ENCODE measurements around the gene ICA1. TPM values are rescaled to one million over a fixed set of nuclear protein-coding genes. Genes with fewer than 3 reads are reported as not detected.

The ICA1 gene
- total RNA-seq, 1 donor from 2014 or later = 30.3 TPM

DNA sequence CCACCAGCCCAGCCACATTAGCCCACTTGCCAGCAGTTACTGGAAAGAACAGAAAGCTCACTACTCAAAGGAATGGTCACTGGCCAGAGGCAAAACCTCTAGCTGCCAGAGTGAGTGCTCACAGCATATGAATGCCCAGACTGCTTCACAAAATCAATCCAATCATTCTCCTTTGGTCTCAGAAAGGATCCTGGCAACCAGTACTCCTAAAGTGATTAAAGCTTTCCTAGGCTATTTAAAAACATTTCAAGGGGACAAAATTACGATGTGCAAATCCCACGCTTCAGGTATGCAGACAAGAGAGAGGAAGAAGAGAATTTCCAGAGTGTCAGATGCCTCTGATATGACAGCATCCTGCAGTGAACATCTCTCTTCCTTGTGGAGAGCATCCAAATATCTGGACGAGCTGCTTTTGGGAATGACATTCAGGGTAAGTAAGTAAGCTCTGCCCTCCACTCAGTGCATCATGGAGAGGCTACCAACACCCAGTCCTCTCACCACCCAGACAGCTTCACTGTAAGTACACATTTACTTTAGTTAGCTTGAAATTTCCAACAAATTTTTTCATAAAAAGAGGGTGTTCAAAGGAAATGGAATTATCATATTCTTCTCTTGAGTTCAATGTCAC lies 25.1 kb downstream of the ICA1 start:
- H3K4me3 ChIP-seq (ENCODE audit: low read depth, low read length) = no peak overlapping the region
- TF ChIP-seq, protein P1, sequence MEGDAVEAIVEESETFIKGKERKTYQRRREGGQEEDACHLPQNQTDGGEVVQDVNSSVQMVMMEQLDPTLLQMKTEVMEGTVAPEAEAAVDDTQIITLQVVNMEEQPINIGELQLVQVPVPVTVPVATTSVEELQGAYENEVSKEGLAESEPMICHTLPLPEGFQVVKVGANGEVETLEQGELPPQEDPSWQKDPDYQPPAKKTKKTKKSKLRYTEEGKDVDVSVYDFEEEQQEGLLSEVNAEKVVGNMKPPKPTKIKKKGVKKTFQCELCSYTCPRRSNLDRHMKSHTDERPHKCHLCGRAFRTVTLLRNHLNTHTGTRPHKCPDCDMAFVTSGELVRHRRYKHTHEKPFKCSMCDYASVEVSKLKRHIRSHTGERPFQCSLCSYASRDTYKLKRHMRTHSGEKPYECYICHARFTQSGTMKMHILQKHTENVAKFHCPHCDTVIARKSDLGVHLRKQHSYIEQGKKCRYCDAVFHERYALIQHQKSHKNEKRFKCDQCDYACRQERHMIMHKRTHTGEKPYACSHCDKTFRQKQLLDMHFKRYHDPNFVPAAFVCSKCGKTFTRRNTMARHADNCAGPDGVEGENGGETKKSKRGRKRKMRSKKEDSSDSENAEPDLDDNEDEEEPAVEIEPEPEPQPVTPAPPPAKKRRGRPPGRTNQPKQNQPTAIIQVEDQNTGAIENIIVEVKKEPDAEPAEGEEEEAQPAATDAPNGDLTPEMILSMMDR (conservative IDR thresholded peaks at IDR 0.05; ENCODE audit: low read depth, low read length) = no peak
- DNase-seq (ENCODE audit: low read depth) = no peak

DNA sequence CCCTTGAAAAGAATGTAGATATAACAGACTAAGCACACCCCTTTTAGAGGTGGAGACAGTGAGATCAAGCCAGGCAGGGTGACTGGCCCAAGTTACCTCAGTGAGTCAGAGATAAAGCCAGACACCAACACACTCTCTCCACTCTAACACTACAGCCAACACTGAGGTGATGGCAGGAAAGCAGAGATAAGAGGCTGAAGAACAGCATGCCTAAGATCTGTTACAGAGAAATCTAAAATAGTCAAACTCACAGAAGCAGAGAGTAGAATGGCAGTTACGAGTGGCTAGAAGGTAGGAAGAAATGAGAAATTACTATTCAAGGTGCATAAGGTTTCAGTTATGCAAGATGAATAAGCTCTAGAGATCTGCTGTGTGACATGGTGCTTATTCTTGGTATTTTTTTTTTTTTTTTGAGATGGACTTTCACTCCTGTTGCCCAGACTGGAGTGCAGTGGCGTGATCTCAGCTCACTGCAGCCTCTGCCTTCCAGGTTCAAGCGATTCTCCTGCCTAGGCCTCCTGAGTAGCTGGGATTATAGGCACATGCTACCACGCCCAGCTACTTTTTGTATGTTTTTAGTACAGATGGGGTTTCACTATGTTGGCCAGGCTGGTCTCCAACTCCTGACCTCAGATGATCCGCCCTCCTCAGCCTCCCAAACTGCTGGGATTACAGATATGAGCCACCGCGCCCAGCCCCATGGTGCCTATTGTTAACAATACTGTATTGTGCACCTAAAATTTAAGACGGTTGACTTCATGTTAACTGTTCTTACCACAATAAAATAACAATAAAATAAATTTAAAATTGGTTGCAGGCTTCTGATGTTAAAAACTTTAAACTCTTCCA lies 28.7 kb downstream of the ICA1 start:
- no peak overlapping the region for H3K4me3 ChIP-seq (ENCODE audit: low read depth, low read length)
- TF ChIP-seq, protein P1 (conservative IDR thresholded peaks at IDR 0.05; ENCODE audit: low read depth, low read length) = no peak
- no peak for DNase-seq (ENCODE audit: low read depth)

DNA sequence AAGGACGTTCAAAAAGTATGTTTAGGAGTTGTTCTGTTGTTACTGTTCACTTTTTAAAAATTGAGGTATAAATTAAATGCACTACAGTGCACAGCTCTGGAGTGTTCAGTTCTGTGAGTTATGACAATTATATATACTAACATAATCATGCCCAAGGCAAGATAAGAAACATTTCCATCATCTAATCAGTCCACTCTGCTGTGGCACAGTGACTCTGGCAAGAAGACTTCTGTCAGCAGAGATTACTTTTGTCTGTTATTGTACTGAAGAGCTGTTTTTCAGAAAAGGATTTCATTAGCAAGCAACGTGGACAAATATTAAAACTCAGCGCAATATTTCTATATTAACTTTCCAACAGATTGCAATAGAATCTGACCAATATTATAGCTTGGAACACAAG lies 32.0 kb downstream of the ICA1 start:
- no peak overlapping the region for H3K4me3 ChIP-seq (ENCODE audit: low read depth, low read length)
- TF ChIP-seq, protein P1 (conservative IDR thresholded peaks at IDR 0.05; ENCODE audit: low read depth, low read length) = no peak
- no peak for DNase-seq (ENCODE audit: low read depth)

DNA sequence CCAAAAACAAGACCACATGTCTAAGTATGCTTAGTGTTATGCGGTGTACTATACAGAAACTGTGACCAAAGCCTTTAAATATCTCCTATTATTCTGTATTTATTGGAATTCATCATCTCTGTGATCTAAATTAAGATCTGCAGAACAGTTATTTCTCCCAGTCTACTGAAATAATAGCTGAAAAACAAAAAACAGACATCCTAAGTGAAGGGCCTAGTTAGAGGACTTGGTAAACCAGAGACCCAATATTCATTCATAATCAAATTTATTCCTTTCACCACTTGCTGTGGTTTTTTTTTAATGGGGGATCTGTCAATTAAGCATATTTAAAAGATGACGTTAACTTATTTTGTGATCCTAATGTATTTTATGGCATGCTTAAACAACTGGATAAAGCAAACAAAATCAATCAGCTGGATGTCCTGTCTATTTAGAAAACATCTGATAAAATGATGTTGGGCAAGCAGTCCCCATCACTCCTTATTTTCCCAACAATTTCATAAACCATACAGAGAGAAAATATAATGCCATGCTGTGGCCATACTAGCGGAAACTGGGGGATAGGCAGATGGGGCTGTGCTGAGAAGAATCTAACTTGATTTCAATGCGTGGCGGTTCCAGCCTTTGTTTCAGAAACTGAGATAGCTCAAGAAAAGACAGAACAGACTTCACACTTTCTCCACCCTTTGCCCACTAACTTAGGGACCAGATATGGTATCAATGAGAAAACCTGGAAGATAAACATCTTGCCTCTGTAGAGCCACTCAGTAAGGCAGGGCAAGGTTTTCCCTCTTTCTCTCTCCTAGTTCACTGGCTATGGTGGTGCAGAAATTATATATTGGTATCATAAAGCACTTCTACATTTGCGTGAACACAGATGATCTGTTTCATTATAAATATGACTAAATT lies 32.9 kb downstream of the ICA1 start:
- no peak for DNase-seq (ENCODE audit: low read depth)
- H3K4me3 ChIP-seq (ENCODE audit: low read depth, low read length) = no peak overlapping the region
- TF ChIP-seq, protein P1 (conservative IDR thresholded peaks at IDR 0.05; ENCODE audit: low read depth, low read length) = no peak

DNA sequence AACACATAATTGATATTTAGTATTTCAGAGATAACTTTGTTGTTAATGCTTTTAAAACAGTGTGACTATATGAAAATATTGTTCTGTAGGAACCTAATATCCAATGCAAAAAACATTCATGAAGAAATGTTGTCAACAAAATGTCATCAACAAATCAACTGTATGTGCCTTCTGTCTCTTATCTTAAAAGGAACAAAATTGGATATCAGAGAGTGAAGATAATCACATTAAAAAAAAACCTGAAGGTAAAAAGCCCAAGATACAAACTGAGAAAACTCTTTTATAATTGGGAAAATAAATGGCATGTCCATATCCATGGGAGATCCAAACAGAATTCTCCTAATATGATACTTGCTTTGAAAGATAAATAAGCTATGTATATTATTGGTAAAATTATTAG lies 33.9 kb downstream of the ICA1 start:
- DNase-seq (ENCODE audit: low read depth) = no peak
- TF ChIP-seq, protein P1 (conservative IDR thresholded peaks at IDR 0.05; ENCODE audit: low read depth, low read length) = no peak
- H3K4me3 ChIP-seq (ENCODE audit: low read depth, low read length) = no peak overlapping the region

DNA sequence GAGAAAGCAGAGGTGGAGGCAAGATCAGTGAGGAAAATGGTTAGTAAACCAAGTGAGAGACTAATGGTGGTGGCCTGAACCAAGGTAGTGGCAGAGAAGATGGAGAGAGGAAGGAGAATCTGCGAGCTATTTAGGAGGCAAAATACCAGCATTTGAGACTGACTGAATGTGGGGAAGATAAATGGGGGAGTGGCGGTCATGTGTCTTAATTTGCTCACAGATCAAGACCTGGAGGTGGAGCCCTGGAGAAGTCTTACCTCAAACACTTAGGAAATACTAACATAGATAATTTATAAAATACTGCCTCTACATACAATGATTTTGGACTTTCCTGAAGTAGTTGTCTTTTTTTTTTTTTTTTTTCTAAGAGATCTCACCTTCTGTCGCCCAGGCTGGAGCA lies 34.7 kb downstream of the ICA1 start:
- DNase-seq (ENCODE audit: low read depth) = no peak
- H3K4me3 ChIP-seq (ENCODE audit: low read depth, low read length) = no peak overlapping the region
- TF ChIP-seq, protein P1 (conservative IDR thresholded peaks at IDR 0.05; ENCODE audit: low read depth, low read length) = no peak
